Suppressor macrophage (primary cell): ENCODE data around the gene GALNT12.
A peak's percentile ranks its signal among the peaks of the same experiment; 100 is the strongest.

Experiments
- DNase-seq, 4 experiments: peaks; one replicate each; pipeline ENCODE4 v3.0.0-alpha.2; 2020 to 2022

Gene GALNT12

GRCh38 chr9:98861781-98862504, 54.5 kb downstream of the GALNT12 start:
- DNase-seq, result peak; percentile 59 to 84 (median 70)

GRCh38 chr9:98862936-98863335, 55.5 kb downstream of the GALNT12 start:
- peak in 1 of 4 experiments; percentile 17 for DNase-seq

DNA sequence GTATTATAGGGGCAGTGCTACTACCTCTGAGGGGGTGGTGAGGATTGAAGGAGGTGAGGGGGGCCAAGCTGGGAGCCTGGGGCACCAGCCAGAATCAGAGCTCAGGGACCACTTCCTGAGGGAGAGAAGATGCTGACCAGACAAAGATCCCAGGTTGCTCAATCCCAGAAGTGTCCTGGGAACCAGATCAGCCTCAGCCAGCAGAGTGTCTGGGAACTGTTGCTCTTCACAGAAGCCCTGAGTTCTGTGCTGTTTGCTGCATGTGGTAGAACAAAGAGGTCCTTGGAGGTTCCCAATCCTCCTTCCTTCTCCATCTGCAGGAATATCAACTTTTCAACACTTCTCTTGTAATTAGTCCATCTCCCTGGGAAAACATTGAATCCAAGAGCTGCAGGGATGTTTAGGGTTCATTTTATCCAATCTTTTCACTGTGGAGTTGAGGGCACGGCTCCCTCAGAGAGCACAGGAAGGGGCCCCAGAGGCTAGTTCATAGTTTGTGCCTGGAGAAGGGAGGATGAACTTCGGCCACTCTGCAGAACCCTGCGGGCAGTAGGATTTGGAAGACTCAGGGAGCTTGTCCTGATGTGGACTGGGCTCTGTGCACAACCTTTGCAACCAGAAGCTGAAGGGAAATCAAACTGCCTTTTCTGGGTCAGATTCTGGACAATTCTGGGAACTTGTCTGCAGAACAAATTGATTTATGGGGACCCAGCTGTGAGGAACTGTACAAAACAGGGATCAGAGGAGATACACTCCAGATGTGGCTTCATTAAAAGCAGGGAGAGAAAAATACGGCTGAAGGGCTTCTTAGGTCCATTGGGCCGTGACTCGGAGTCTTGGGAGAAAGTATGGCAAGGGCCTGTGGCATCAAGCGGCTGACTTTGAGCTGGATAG, 57.1 kb downstream of the GALNT12 start:
- DNase-seq, result no peak

DNA sequence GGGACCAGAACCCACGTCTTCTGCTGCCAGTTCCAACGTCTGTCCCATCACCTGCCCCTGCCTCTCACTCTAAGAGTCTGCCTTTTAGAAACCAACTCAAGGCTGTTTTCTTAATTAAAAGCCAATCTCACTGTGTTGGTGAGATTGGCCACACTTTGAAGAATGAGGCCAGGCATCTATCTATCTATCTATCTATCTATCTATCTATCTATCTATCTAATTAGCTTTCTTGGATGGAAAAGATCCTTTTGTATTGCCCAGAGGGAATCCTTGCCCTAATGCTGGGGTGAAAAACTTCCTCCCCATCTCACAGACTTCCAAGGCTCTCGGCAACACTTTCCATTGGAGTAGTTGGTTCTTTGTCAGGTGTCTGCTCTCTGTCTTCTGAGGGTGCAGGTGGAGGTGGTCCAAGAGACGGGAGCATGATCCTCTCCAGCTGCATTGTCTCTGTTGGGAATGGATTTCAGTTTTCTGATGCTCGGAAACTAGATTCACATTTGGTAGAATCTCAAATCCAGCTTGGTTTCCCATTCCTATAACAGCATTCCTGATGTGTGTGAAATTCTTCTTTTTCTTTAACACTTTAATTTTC, 57.9 kb downstream of the GALNT12 start:
- no peak for DNase-seq

GRCh38 chr9:98866435-98867102, 59.1 kb downstream of the GALNT12 start:
- DNase-seq, result no peak

DNA sequence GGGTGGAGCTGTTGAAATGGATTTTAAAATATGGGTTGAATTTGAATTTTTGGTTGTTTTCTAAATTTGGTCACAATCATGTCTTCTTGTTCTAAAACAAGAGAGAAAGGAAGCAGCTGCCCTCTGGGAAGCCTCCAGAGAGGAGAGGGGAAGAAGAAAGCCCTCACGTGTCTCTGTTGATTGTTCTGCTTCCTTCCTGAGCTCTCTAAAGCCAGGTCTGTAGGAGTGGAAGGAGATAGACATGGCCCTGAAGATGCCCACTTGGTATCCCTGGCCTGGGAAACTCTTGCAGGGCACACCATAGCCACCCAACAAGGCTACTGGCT, 59.6 kb downstream of the GALNT12 start:
- DNase-seq, result peak; percentile 35 to 75 (median 66)

DNA sequence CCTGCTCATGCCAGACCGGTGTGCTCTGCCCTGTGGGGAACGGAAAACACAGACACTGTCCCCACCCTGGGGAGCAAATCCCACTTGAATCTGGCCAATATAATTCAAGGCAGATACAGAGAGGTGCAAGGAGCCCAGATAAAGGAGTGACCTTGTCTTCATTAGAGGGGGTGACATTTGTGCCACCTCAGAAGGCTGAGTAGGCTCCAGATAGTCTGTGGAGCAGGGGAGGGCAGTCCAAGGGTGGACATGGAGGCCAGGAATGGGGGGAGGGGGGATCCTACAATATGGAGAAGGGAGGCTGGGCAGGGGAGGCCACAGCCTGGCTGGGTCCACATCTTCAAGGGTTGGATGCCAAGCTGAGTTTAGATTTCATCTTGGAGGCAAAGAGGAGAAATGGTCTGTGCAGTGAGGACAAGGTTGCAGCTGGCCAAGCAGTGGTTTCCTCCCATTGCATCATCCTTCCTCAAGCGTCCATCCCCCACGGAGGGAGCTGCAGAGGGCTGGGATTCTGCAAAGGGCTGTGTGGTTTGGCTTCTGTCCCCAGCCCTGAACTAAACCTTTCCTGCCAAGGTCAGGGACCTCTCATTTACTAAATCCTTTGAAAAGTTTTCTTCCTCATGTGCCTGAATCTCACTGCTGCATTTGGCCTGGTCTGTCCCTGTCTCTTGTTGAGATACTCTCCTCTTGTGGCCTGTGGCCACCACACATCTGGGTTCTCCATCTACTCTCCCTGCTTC, 60.1 kb downstream of the GALNT12 start:
- peak; percentile 64 to 87 (median 80) for DNase-seq

DNA sequence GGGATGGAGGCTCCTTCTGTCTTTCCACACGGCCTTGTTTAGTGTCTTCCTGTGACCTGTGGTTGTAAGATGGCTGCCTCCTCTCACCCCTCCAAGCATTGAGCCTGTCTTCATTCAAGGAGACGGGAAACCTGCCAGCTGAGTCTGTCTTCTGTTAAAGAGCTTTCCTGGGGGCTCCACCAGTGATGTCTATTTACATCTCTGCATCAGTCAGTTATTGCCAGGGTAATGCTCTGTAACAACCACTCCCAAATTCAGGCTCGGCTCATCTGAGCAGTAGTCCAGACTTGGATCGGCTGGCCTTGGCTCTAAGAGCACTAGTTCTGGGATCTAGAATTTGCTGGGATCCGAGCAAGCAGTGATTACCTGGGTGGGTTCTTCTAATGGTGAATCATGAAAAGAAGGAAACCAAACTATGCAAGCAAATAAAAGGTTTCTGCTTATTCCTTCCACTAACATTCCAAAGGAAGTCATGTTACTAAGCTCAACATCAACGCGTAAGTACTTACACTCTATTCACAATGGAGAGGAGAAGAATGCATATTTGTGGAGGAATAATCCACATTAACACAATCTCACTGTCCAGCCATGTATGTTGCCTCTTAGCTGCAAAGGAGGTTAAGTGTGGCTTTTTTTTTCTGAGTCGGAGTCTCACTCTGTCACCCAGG, 61.7 kb downstream of the GALNT12 start:
- DNase-seq, result no peak

DNA sequence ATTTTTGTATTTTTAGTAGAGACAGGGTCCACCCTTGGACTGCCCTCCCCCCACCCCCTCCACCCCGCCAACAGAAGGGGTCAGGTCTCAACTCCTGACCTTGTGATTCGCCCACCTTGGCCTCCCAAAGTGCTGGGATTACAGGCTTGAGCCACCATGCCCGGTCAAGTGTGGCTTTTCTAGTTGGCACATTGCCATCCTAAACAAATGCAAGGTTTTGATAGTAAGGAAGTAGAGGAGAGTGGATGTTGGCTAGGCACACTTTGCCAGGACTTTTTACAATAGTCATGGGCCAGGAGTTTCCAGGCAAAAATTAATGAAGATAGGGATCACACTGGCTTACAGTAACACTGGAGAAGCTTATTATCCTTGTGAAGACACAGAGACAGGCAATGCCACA, 62.4 kb downstream of the GALNT12 start:
- DNase-seq, result no peak

DNA sequence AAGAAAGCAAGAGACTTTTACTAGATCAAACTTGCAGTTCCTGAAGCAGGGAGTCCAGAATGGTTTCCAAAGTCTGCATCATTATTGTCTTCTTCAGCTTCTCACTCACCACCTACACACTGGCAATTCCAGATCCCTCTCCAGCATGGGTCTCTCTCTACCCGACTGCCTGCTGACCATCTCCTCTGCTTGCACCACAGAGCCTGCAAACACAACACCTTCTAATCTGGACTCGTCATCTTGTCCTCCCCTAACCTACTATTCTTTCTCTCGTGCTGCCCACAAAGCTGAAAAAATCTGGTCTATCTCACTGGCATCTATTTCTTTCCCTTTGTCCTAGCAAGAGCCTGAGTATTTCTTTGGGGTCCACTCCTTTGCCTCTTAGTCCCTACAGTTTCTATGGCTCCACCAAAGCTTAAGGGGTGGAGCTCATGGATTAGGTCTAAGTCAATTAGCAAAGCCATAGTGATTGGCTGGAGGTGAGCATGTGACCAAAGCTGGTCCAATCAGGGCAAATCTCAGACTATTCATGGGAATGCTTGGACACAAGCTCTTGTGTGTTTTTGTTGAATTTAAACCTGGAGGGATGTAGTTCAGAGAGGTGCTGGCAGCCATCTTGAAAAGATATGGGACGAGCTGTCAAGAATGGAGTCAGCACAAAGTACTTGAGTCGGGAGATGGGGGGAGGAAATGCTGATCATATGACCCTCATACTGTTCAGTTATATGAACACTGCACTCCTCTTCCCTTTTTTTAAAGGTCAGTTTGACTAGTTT, 63.5 kb downstream of the GALNT12 start:
- DNase-seq, result peak; percentile 39 to 70 (median 58)

DNA sequence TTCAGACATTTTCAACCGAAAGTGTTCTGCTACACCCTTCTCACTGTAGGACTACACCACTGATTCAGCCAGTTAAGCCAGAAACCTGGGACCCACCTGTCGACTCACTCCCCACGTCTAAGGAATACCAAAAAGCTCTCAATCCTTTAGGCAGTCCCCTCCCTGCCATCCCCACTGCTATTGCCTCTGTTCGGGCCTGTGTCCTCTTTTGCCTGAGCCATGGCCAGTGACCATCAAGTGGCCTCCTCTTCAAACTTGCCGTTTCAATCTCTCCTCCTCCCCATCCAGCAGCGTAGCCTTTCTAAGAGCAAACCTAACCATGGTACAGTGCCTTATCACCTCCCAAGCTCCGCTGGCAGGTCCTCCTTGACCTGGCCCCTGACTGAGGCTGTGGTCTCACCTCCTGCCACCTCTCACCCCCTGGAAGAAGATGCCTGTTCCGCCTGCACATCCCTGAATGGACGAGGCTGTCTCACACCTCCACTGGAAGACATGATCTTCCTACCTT, 64.1 kb downstream of the GALNT12 start:
- no peak for DNase-seq

DNA sequence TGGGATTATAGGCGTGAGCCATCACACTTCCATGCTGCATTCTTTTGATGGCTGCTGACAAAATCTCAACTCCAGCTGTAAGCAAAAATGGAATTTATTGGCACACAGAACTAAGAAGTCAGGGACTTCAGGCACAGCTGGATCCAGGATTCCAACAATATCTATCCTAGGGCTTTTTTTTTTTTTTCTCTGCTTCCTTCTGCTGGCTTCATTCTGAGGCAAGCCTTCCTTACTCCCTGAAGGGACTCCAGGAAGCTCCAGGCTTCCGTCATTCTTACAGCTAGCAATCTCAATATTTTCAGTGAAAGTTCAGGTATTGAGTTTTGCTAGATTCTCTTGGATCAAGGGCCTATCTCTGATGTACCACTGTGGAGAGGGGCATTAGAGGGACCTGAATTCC, 66.1 kb downstream of the GALNT12 start:
- DNase-seq, result no peak

DNA sequence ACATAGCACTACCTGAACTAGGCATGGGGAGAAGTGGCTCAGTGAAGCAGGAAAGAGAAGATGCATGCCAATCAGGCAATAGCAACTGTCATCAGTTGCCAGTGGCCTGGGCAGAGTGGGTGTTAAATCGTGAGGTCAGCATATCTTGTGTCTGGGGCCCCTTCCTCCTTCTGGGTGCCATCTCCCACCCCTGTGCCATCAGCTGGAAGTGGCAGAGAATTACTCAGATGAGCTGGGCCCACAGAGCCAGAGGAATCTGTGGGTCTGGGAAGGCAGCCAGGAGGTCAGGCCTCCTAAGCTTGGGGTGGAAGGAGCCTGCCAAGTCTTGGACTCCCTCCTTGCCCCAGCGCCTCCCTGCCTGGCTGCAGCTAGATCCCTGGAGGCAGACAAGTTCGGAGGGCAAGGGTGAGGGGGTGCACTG, 66.5 kb downstream of the GALNT12 start:
- peak; percentile 48 to 67 (median 60) for DNase-seq

DNA sequence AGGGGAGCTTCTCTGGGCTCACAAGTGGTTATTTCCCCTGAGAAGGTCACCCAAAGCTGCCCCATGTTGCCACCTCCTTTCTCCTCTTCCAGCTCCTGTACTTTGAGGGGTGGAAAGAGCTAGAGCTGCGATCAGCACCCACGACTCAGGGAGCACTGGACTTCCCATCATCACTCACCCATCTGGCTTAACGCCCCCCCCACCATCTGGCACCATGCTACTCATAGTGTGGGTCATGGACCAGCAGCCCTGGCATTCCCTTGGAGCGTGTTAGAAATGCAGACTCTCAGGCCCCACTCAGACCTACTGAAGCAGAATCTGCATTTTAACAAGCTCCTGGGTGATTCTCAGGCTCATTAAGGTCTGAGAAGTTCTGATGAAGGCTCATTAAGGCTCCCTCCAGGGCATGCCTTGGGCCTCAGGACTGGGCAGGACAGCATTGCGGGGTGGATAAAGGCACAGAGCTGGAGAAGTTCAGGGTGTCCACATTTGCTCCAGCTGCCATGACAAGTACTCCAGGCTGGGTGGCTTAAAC, 67.3 kb downstream of the GALNT12 start:
- DNase-seq, result no peak

- no peak for DNase-seq
These were observed 68.1 kb downstream of the GALNT12 start for GRCh38 chr9:98875536-98875935.

GRCh38 chr9:98877311-98877710, 69.8 kb downstream of the GALNT12 start:
- DNase-seq, result no peak

- no peak for DNase-seq
These were observed 71.9 kb downstream of the GALNT12 start for GRCh38 chr9:98879094-98879962.

GRCh38 chr9:98879963-98880310, 72.5 kb downstream of the GALNT12 start:
- no peak for DNase-seq

- DNase-seq, result no peak
These were observed 73.0 kb downstream of the GALNT12 start for GRCh38 chr9:98880311-98881015.
